Neural progenitor cell (in vitro differentiated cells): Measurements from ENCODE around the gene DUSP19.

ENCODE experiments used
- CTCF ChIP-seq: fragments of 200-600 bp; sonication (generic); IDR thresholded peaks from 2 replicates; pipeline ENCODE4 v1.5.1; 2017; ENCODE audit warnings: antibody characterized with exemption, mild to moderate bottlenecking
- EZH2 ChIP-seq: fragments of 200-600 bp; sonication (generic); IDR thresholded peaks from 2 replicates; pipeline ENCODE4 v1.6.1; 2017; ENCODE audit warnings: antibody characterized with exemption, mild to moderate bottlenecking, moderate library complexity
- EZH2phosphoT487 ChIP-seq: fragments of 200-600 bp; sonication (generic); IDR thresholded peaks from 2 replicates; pipeline ENCODE4 v1.6.1; 2017; ENCODE audit warnings: antibody characterized with exemption

- TF ChIP-seq CTCF (no peak), EZH2phosphoT487 (no peak), EZH2 (no peak)
Measured at GRCh38 chr2:183031911-183032794, 46.4 kb upstream of the DUSP19 start.
